ENCODE measurements around the gene ODAM.
"Not testable (repeated sequence)": the region's sequence is repeated elsewhere in the genome, so short reads cannot be mapped to it uniquely, and the experiment has no call there.

ODAM gene

DNA sequence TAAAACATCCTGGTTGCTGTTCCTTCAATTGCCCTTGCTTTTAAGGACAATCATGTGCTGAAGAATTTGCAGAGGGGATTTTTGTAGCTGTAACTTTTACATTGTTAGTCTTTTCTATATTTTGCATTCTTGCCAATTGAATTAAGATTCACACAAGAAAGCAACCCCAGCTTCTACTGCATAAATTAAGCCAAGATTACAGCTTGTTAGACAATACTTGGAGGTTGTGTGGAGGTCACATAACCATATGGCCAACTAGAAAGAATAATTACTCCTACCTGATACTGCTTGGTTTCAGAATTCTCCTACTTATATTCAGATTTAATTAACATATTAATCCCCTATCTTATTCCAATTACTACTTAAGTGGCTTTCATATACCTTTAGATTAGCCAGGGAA lies 26.3 kb downstream of the ODAM start:
- DNase-seq (ENCODE audit: low read depth): not testable (repeated sequence)

DNA sequence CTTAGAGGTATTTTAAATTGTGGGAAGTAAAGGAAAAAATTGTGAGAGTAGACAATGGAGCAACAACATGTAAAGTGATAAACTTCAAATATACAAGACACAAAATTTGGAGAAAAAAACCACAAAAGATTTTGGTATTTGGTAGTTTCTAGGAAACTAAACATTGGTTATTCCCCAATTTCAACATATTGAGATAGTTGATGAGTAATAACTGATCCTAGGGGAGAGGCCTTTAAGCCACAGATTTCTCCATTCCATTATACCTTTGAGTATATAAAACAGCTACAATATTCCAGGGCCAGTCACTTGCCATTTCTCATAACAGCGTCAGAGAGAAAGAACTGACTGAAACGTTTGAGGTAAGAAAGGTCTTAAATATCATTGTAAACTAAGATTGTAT lies 30.3 kb downstream of the ODAM start, which contains the start of gene FDCSP:
Gene FDCSP (plus strand): TSS at position 301 of the 400 bp plus-strand sequence. CDS start 5,071 bp downstream, outside the sequence.
- no peak for DNase-seq (ENCODE audit: low read depth)

DNA sequence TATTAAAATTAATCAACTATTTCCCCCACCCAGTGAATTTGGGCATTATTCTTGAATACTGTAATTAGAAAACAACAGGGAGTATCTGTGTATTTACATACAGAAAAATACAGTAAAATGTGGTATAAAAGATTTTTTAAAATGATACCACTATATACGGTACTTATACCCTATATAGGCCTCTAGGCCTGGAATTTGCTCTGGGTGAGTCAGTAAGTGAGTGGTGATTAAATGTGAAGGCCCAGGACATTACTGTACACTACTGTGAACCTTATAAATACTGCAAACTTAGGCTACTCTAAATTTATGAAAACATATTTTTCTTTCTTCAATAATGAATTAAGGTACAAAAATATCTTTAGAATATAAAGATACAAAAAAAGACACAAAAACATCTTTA lies 40.6 kb downstream of the ODAM start:
- no peak for DNase-seq (ENCODE audit: low read depth)

GRCh38 chr4:70239131-70239883 lies 43.8 kb downstream of the ODAM start:
- DNase-seq (ENCODE audit: low read depth): no peak

DNA sequence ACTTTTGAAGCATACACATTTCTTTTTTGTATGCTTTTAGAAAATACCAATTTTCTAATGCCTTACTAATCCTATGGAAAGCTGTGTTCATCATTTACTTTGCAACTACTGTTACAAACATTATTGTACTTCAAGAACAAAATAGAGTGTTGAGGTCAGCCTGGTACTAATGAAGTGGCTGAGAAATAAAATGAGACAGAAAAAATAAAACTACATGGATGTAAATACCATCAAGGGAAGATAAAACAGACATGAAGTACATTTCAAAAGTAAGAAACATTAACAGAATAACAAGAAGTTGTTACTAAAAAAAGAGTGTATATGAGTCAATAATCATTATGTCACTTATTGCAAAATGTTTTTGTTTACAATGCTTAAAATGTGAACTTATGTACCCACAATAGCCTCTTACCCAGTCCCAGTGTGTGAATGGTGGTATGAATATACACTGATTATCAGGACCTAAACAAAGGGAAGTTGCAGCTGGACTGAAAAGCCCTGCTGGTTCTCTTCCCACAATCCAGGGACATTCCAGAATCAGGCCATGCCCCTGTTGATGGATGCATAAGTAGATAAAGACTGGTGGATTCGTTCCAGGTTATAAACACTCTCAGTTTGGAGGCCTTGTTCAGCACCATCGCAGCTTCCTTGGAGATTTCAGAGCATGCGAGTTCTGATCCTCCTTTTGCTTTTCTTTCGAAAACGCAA lies 44.5 kb downstream of the ODAM start:
- DNase-seq (ENCODE audit: low read depth): no peak

- not testable (repeated sequence) for DNase-seq (ENCODE audit: low read depth)
Observed at GRCh38 chr4:70242297-70242696, 46.8 kb downstream of the ODAM start, which contains the start of gene CSN3. Gene CSN3 (plus strand): TSS chr4:70242597. CDS start chr4:70244820, 2,223 bp downstream.

GRCh38 chr4:70243091-70243490 lies 47.6 kb downstream of the ODAM start:
- DNase-seq (ENCODE audit: low read depth): no peak

DNA sequence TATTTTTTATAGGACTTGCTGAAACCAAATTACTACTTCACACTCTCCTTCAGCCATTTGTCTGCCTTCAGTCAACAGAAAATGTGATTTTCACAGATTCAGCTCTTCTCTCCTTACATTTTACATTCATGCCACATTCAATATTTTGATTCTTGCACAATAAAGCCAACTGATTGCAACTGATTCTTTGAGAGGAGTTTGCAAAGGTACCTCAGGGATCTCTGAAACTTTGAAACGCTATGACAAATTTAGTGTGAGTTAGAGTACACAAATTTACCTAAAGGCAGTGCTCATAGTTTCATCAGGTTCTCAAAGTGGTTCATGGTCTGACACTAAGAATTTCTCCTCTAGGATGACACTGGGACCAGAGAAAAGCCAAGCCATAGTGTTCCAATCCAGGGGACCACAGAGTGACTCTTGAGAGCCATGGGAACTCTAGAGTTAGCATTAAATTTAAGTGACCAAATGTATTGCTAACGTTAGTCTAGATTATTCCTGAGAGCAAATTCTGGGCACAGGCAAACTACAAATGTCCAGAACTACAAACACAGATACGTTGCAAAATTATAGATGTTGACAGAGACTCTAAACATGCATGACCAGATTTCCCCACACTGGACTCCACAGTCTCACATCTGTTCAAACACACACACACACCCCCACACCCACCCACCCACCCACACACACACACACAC lies 55.9 kb downstream of the ODAM start:
- no peak for DNase-seq (ENCODE audit: low read depth)

DNA sequence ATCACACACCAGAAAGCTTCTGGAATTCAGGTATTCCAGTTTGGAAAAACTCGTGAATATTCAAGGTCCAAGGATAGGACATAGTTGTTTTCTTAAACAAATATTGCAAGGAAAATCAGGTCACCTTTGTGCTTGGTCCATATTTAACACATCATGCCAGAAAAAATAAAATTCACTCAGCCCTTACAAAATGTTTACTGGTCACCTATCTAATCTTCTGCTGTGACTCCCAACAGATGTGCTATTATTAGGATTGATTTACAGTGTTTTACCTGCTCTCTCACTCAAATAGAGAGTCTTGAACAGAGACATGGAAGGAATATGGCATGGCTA lies 56.4 kb downstream of the ODAM start:
- DNase-seq (ENCODE audit: low read depth): no peak
